GM18520 (cell line): ENCODE data around the gene RNF212.

Experiments
- ATAC-seq: cut with Tn5 transposase; IDR thresholded peaks from one replicate; pipeline ENCODE4 v1.9.1; 2021; ENCODE audit not compliant: unreplicated experiment

Gene RNF212

DNA sequence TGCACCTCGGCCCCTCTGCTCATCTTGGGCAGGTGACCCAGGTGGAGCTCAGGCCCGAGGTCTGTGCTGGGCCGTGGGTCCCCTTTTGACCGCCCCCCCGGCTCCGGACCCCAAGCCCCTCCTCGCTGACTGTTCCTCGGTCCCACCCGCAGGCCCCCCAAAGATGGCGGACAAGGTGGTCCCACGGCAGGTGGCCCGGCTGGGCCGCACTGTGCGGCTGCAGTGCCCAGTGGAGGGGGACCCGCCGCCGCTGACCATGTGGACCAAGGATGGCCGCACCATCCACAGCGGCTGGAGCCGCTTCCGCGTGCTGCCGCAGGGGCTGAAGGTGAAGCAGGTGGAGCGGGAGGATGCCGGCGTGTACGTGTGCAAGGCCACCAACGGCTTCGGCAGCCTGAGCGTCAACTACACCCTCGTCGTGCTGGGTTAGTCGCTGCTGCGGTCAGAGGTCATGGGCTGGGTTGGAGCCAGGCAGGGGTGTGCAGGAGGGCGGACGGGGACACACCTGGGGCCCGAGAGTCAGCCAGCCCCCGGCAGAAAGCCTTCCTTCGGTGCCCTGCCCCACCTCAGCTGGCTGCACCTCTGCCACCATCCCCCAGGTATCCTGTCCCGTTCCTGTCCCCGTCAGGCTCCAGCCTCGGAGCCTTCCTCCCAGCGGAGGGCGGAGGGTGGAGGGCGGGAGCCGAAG lies 91.2 kb downstream of the RNF212 start:
- no peak for ATAC-seq
